Esophagus squamous epithelium (tissue), 5 donors: Measurements from ENCODE around the gene CTNNA3. TPM values are rescaled to one million over a fixed set of nuclear protein-coding genes. Genes with fewer than 3 reads are reported as not detected.

Source experiments
- DNase-seq: peaks from one replicate; lab custom pipeline; 2025; lab: John Stamatoyannopoulos, UW
- H3K27ac ChIP-seq, 4 donors: fragments of 200-600 bp; sonication (generic); one replicate each; pipeline ENCODE4 v1.5.1; 2016 to 2019; ENCODE audit warnings: mild to moderate bottlenecking in 1 of 4
- H3K27me3 ChIP-seq, 4 donors: fragments of 200-600 bp; sonication (generic); 1 replicate in 3 of 4; 2 replicates in 1 of 4; pipeline versions ENCODE4 v1.5.1 to v1.6.0; 2017 to 2021; ENCODE audit warnings: antibody characterized with exemption in 1 of 4
- H3K36me3 ChIP-seq, 3 donors: fragments of 200-600 bp; sonication (generic); one replicate each; pipeline ENCODE4 v1.5.1; 2016 to 2019
- H3K4me1 ChIP-seq, 3 donors: fragments of 200-600 bp; sonication (generic); one replicate each; pipeline ENCODE4 v1.5.1; 2017 to 2019
- H3K4me3 ChIP-seq, 4 donors: fragments of 200-600 bp; sonication (generic); 1 replicate in 3 of 4; 2 replicates in 1 of 4; pipeline ENCODE4 v1.5.1; 2016 to 2019; ENCODE audit warnings: mild to moderate bottlenecking in 2 of 4, moderate library complexity in 1 of 4
- H3K9me3 ChIP-seq, 3 donors: fragments of 200-600 bp; sonication (generic); one replicate each; pipeline ENCODE4 v1.5.1; 2016 to 2019
- POLR2A ChIP-seq, 4 donors: fragments of 450-650 bp; IDR thresholded peaks; one replicate each; pipeline ENCODE4 v1.6.1; 2017; ENCODE audit warnings: antibody characterized with exemption in 4 of 4, mild to moderate bottlenecking in 4 of 4, moderate library complexity in 3 of 4
- WGBS, 2 donors: methylation state at CpG; one replicate each; pipeline ENCODE4 v1.1.5; 2018; 5-methylcytosine and 5-hydroxymethylcytosine counted together
- intact Hi-C: fragments of 100-400 bp; cut with DNase I; formaldehyde crosslinking; loops from one replicate; pipeline ENCODE4 v1.15.0; 2022
- total RNA-seq, 4 donors: library from RNA; depleted of rRNA; stranded (reverse); fragments of >200 nt; gene quantifications; one replicate each; pipeline ENCODE4 v1.1.0, GENCODE V29; 2016
- TF ChIP-seq, protein P1 (sequence below), 6 experiments: fragments of 450-650 bp in 4 of 6; fragments of 200-600 bp in 2 of 6; sonication (generic) in 2 of 6; IDR thresholded peaks; one replicate each; pipeline ENCODE4 v1.5.1; 2016 to 2019; ENCODE audit warnings: antibody characterized with exemption in 6 of 6, mild to moderate bottlenecking in 4 of 6, moderate library complexity in 4 of 6
- donor health status: DM: yes; HTN: yes; CAD: no.

CTNNA3 gene
- total RNA-seq, 4 donors from 2014 or later, result 0.29 to 1.9 (median 0.61) TPM; not detected in 1

- H3K9me3 ChIP-seq, result no peaks in the 10 kb centered on the region
- no peaks in the 10 kb centered on the region for H3K36me3 ChIP-seq
- no peak overlapping the region for H3K27ac ChIP-seq
- no peaks in the 10 kb centered on the region for H3K27me3 ChIP-seq
- DNase-seq, result no peak
- H3K4me3 ChIP-seq, result no peak overlapping the region
- intact Hi-C loops, result no loop called here
- WGBS, 2 donors, result 23 to 50% methylated on average over 1 to 2 of the region's 2 CpGs
- H3K4me1 ChIP-seq, result no peaks in the 10 kb centered on the region
- no peak for TF ChIP-seq POLR2A (IDR thresholded peaks at IDR 0.05)
- TF ChIP-seq, protein P1, sequence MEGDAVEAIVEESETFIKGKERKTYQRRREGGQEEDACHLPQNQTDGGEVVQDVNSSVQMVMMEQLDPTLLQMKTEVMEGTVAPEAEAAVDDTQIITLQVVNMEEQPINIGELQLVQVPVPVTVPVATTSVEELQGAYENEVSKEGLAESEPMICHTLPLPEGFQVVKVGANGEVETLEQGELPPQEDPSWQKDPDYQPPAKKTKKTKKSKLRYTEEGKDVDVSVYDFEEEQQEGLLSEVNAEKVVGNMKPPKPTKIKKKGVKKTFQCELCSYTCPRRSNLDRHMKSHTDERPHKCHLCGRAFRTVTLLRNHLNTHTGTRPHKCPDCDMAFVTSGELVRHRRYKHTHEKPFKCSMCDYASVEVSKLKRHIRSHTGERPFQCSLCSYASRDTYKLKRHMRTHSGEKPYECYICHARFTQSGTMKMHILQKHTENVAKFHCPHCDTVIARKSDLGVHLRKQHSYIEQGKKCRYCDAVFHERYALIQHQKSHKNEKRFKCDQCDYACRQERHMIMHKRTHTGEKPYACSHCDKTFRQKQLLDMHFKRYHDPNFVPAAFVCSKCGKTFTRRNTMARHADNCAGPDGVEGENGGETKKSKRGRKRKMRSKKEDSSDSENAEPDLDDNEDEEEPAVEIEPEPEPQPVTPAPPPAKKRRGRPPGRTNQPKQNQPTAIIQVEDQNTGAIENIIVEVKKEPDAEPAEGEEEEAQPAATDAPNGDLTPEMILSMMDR (IDR thresholded peaks at IDR 0.05), result no peak
These were observed 1746.5 kb downstream of the CTNNA3 start for GRCh38 chr10:65949526-65949925.

DNA sequence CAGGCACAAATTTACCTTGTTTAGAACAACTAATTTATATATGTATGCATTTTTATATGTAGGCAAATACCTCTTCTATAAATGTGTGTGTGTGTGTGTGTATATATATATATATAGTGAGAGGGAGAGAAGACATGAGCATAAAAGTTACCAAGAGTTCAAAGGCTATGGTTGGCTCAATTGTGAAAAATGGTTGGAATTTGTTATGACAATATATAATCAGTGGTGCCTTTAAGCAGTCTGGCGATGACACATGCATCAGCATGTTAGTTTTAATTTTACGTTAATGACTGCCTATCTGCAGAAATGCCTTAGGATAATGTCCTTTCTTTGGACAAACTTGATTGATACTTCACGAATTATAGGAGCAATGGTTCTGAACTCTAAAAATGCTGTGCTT, 1750.9 kb downstream of the CTNNA3 start:
- Histone ChIP-seq H3K27me3 (no peaks in the 10 kb centered on the region), H3K27ac (no peak overlapping the region), H3K4me3 (no peak overlapping the region), H3K4me1 (no peaks in the 10 kb centered on the region), H3K9me3 (no peaks in the 10 kb centered on the region), H3K36me3 (no peaks in the 10 kb centered on the region)
- intact Hi-C loops, result no loop called here
- DNase-seq, result no peak
- 43 to 53% methylated on average over 3 of the region's 3 CpGs for WGBS, 2 donors
- no peak for TF ChIP-seq POLR2A (IDR thresholded peaks at IDR 0.05)
- TF ChIP-seq, protein P1 (IDR thresholded peaks at IDR 0.05), result no peak

- TF ChIP-seq, protein P1 (IDR thresholded peaks at IDR 0.05), result no peak
- TF ChIP-seq POLR2A (IDR thresholded peaks at IDR 0.05), result no peak
- H3K36me3 ChIP-seq, result no peaks in the 10 kb centered on the region
These were observed 1752.5 kb downstream of the CTNNA3 start for GRCh38 chr10:65943451-65943850.

DNA sequence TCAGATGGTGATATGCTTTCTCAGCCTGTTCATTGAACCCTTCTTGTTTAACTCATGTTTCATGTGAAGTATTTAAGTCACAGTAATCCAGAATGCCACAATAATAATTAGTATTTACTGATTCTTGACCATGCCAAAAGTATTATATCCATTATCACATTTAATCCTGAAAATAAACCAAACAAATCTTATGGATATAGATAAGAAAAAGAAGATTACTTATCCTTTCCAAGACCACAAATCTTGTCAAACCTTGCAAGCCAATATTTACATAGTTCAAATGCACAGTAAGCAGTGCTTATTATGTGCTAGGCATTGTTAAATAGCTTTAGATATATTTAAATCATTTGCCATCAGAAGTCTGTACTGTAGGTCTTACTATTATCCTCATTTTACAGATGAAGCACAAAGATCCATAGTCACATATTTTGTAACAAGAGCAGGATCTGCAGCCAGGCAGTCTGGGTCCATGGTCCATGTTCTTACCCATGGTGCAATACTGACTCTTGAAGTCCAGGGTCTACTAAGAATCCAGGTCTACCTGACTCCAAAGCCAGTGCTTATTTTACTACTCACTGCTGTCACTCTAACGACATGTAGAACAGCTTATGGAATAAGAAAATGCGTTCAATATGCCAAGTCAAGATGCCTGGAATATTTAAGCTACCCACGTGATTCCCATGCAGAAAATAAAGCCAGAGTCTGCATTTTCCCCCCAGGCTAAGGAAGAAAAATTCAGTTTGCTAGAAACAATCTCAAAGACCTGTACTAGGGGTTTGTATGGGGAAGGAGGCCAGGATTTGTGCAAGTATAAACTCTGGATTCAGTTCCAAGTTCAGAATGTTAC, 1755.0 kb downstream of the CTNNA3 start:
- H3K4me1 ChIP-seq, result no peaks in the 10 kb centered on the region
- intact Hi-C loops, result no loop called here
- no peak for TF ChIP-seq POLR2A (IDR thresholded peaks at IDR 0.05)
- TF ChIP-seq, protein P1 (IDR thresholded peaks at IDR 0.05), result no peak
- H3K27me3 ChIP-seq, result no peaks in the 10 kb centered on the region
- no peak for DNase-seq
- H3K9me3 ChIP-seq, result no peaks in the 10 kb centered on the region
- no peaks in the 10 kb centered on the region for H3K36me3 ChIP-seq
- 12 to 16% methylated on average over 3 of the region's 3 CpGs for WGBS, 2 donors
- no peak overlapping the region for H3K4me3 ChIP-seq
- H3K27ac ChIP-seq, result no peak overlapping the region

More at GRCh38 chr10:65943451-65943850, 1752.5 kb downstream of the CTNNA3 start:
- Histone ChIP-seq H3K9me3 (no peaks in the 10 kb centered on the region), H3K4me1 (no peaks in the 10 kb centered on the region), H3K27me3 (no peaks in the 10 kb centered on the region), H3K4me3 (no peak overlapping the region), H3K27ac (no peak overlapping the region)
- intact Hi-C loops, result no loop called here
- DNase-seq, result no peak
- 75 to 78% methylated on average over 2 of the region's 2 CpGs for WGBS, 2 donors

- no peak overlapping the region for H3K27ac ChIP-seq
- DNase-seq, result no peak
- no peak overlapping the region for H3K4me3 ChIP-seq
- no peaks in the 10 kb centered on the region for H3K36me3 ChIP-seq
- no peaks in the 10 kb centered on the region for H3K9me3 ChIP-seq
- no peaks in the 10 kb centered on the region for H3K27me3 ChIP-seq
- no peak for TF ChIP-seq POLR2A (IDR thresholded peaks at IDR 0.05)
- TF ChIP-seq, protein P1 (IDR thresholded peaks at IDR 0.05), result no peak
- intact Hi-C loops, result no loop called here
- H3K4me1 ChIP-seq, result no peaks in the 10 kb centered on the region
These were observed 1755.9 kb downstream of the CTNNA3 start for GRCh38 chr10:65940105-65940504.
